Breast epithelium (tissue), 3 donors: ENCODE measurements around the gene PROS1.

ENCODE experiments used
- CTCF ChIP-seq, 3 donors: fragments of 450-650 bp; IDR thresholded peaks; one replicate each; pipeline ENCODE4 v1.5.1; 2016 to 2017; ENCODE audit warnings: antibody characterized with exemption in 3 of 3, mild to moderate bottlenecking in 3 of 3, moderate library complexity in 3 of 3
- POLR2A ChIP-seq: fragments of 450-650 bp; IDR thresholded peaks from one replicate; pipeline ENCODE4 v1.6.1; 2016; ENCODE audit warnings: antibody characterized with exemption, mild to moderate bottlenecking, moderate library complexity
- POLR2AphosphoS5 ChIP-seq, 3 donors: sonication (generic); formaldehyde crosslinking; IDR thresholded peaks; one replicate each; pipeline ENCODE4 v1.6.1; 2017; ENCODE audit warnings: antibody characterized with exemption in 3 of 3

- TF ChIP-seq CTCF (IDR thresholded peaks at IDR 0.05): no peak
- no peak for TF ChIP-seq POLR2A
- no peak for TF ChIP-seq POLR2AphosphoS5 (IDR thresholded peaks at IDR 0.05)
Observed at GRCh38 chr3:93983408-93983807, 9.7 kb upstream of the PROS1 start.
